HG03575 (cell line): Measurements from ENCODE around the gene ADGRL1.

Experiments used
- ATAC-seq: cut with Tn5 transposase; IDR thresholded peaks from one replicate; pipeline ENCODE4 v1.9.1; 2021; ENCODE audit not compliant: unreplicated experiment, insufficient number of reproducible peaks, low FRiP score; ENCODE audit errors: extremely low read depth

ADGRL1 gene

GRCh38 chr19:14119146-14119545 is 86.8 kb downstream of the ADGRL1 start:
- no peak for ATAC-seq

- ATAC-seq: no peak
Observed at GRCh38 chr19:14118165-14119051, 87.6 kb downstream of the ADGRL1 start.

- ATAC-seq: peak; percentile 66
Observed at GRCh38 chr19:14117668-14118164, 88.3 kb downstream of the ADGRL1 start, which contains the start of gene PRKACA. Gene PRKACA (minus strand): TSS chr19:14117762. CDS start chr19:14117547, 215 bp downstream.

GRCh38 chr19:14116918-14117578 is 88.9 kb downstream of the ADGRL1 start:
- ATAC-seq: no peak

- no peak for ATAC-seq
Observed at GRCh38 chr19:14116525-14116917, 89.4 kb downstream of the ADGRL1 start.

- no peak for ATAC-seq
Observed at GRCh38 chr19:14115756-14116155, 90.2 kb downstream of the ADGRL1 start.

- no peak for ATAC-seq
Observed at GRCh38 chr19:14114854-14115253, 91.1 kb downstream of the ADGRL1 start.

GRCh38 chr19:14114439-14114838 is 91.5 kb downstream of the ADGRL1 start:
- ATAC-seq: no peak

- ATAC-seq: no peak
Observed at GRCh38 chr19:14113762-14114414, 92.1 kb downstream of the ADGRL1 start.

- no peak for ATAC-seq
Observed at GRCh38 chr19:14112809-14113385, 93.1 kb downstream of the ADGRL1 start.

- ATAC-seq: no peak
Observed at GRCh38 chr19:14112051-14112808, 93.7 kb downstream of the ADGRL1 start.

- no peak for ATAC-seq
Observed at GRCh38 chr19:14111486-14111885, 94.5 kb downstream of the ADGRL1 start.

- no peak for ATAC-seq
Observed at GRCh38 chr19:14110650-14111049, 95.3 kb downstream of the ADGRL1 start.

GRCh38 chr19:14107581-14108461 is 98.1 kb downstream of the ADGRL1 start:
- no peak for ATAC-seq

GRCh38 chr19:14106840-14107239 is 99.1 kb downstream of the ADGRL1 start:
- no peak for ATAC-seq

- ATAC-seq: no peak
Observed at GRCh38 chr19:14105680-14106079, 100.3 kb downstream of the ADGRL1 start.

GRCh38 chr19:14103310-14103709 is 102.7 kb downstream of the ADGRL1 start:
- no peak for ATAC-seq

GRCh38 chr19:14102756-14103155 is 103.2 kb downstream of the ADGRL1 start:
- ATAC-seq: no peak
